PFSK-1 (cell line): ENCODE measurements around the gene TFPI.

ENCODE experiments used
- FOXP2 ChIP-seq: optimal IDR thresholded peaks from 2 replicates; pipeline ENCODE3; 2011; ENCODE audit warnings: borderline replicate concordance, control low read depth, inconsistent platforms; ENCODE audit not compliant: insufficient read depth; ENCODE audit errors: extremely low read length, extremely low read depth
- POLR2AphosphoS5 ChIP-seq: IDR thresholded peaks from 2 replicates; pipeline ENCODE4 v1.6.1; 2012; ENCODE audit warnings: low read depth, mild to moderate bottlenecking, control low read depth, low read length, moderate library complexity
- REST ChIP-seq, 2 experiments: IDR thresholded peaks; 2 replicates each; pipeline versions ENCODE4 v1.6.1 to v1.8.0; 2011 to 2012; ENCODE audit warnings: low read depth in 2 of 2, low read length in 2 of 2, control low read depth in 1 of 2, inconsistent platforms in 1 of 2, mild to moderate bottlenecking in 1 of 2, moderate library complexity in 1 of 2; ENCODE audit not compliant: insufficient read depth in 1 of 2
- SIN3A ChIP-seq: IDR thresholded peaks from 2 replicates; pipeline ENCODE4 v1.6.1; 2012; ENCODE audit warnings: mild to moderate bottlenecking, low read length, moderate library complexity, borderline replicate concordance; ENCODE audit not compliant: insufficient read depth
- TAF1 ChIP-seq: IDR thresholded peaks from 2 replicates; pipeline ENCODE4 v1.6.1; 2012; ENCODE audit warnings: low read length, control low read depth, borderline replicate concordance; ENCODE audit not compliant: insufficient read depth

The TFPI gene

GRCh38 chr2:187483537-187483936 lies 70.7 kb downstream of the TFPI start:
- TF ChIP-seq FOXP2 (no peak), REST (IDR thresholded peaks at IDR 0.05; ENCODE audit: insufficient read depth in 1 of 2, low read depth in 2 of 2, low read length in 2 of 2) (no peak), POLR2AphosphoS5 (no peak), SIN3A (no peak), TAF1 (no peak)

- TF ChIP-seq REST (IDR thresholded peaks at IDR 0.05; ENCODE audit: insufficient read depth in 1 of 2, low read depth in 2 of 2, low read length in 2 of 2) (no peak), FOXP2 (no peak), POLR2AphosphoS5 (no peak), TAF1 (no peak), SIN3A (no peak)
Observed at GRCh38 chr2:187482796-187483195, 71.4 kb downstream of the TFPI start.

GRCh38 chr2:187481543-187481942 lies 72.7 kb downstream of the TFPI start:
- TF ChIP-seq FOXP2 (no peak), TAF1 (no peak), POLR2AphosphoS5 (no peak), SIN3A (no peak), REST (IDR thresholded peaks at IDR 0.05; ENCODE audit: insufficient read depth in 1 of 2, low read depth in 2 of 2, low read length in 2 of 2) (no peak)

GRCh38 chr2:187478719-187479118 lies 75.5 kb downstream of the TFPI start:
- no peak for TF ChIP-seq FOXP2
- no peak for TF ChIP-seq TAF1

- no peak for TF ChIP-seq SIN3A
- TF ChIP-seq TAF1: no peak
- no peak for TF ChIP-seq POLR2AphosphoS5
- TF ChIP-seq FOXP2: no peak
- TF ChIP-seq REST (IDR thresholded peaks at IDR 0.05; ENCODE audit: insufficient read depth in 1 of 2, low read depth in 2 of 2, low read length in 2 of 2): no peak
Observed at GRCh38 chr2:187477051-187477450, 77.2 kb downstream of the TFPI start.
